SK-N-SH (cell line): ENCODE measurements around the gene FLRT1. TPM values are rescaled to one million over a fixed set of nuclear protein-coding genes. Genes with fewer than 3 reads are reported as not detected.

ENCODE experiments used
- CTCF ChIA-PET: fragments of 300-600, 350-600 bp; formaldehyde crosslinking; extraction: SDS; loops from one replicate; lab custom pipeline; 2021; lab: Yijun Ruan, JAX
- POLR2A ChIA-PET: fragments of 350-600 bp; sonication (Branson Sonifier 250); formaldehyde crosslinking; extraction: SDS; loops from one replicate; lab custom pipeline; 2020; ENCODE audit warnings: antibody characterized with exemption, inconsistent platforms; lab: Yijun Ruan, JAX
- DNase-seq: peaks from one replicate; pipeline ENCODE4 v3.0.0; 2012
- H2AFZ ChIP-seq: fragments of 200-600 bp; sonication (generic); 2 replicates; pipeline ENCODE4 v1.8.1; 2016; ENCODE audit warnings: antibody characterized with exemption, mild to moderate bottlenecking, low read depth
- H3F3A ChIP-seq: fragments of 200-600 bp; sonication (generic); replicated peaks from 2 replicates; pipeline ENCODE3; 2016; ENCODE audit warnings: antibody characterized with exemption, mild to moderate bottlenecking; ENCODE audit not compliant: insufficient read depth
- H3K27ac ChIP-seq, 2 experiments: fragments of 200-500 bp in 1 of 2; fragments of 200-600 bp in 1 of 2; sonication (Bioruptor generic) in 1 of 2; sonication (generic), shearing (Covaris generic) in 1 of 2; 2 replicates each; pipeline versions ENCODE4 v1.5.1 to v1.6.1; 2014 to 2016; ENCODE audit warnings: low read depth in 2 of 2, inconsistent platforms in 1 of 2, low read length in 1 of 2, mild to moderate bottlenecking in 1 of 2, mixed read lengths in 1 of 2
- H3K27me3 ChIP-seq: fragments of 200-600 bp; sonication (generic), shearing (Covaris generic); 2 replicates; pipeline ENCODE4 v1.6.1; 2016; ENCODE audit warnings: mixed run types; ENCODE audit not compliant: insufficient read depth
- H3K36me3 ChIP-seq, 2 experiments: fragments of 200-500 bp in 1 of 2; fragments of 200-600 bp in 1 of 2; sonication (Bioruptor generic) in 1 of 2; sonication (generic) in 1 of 2; replicated peaks in 1 of 2; 2 replicates each; pipeline versions ENCODE3 to v1.5.1; 2014 to 2016; ENCODE audit warnings: low read length in 1 of 2, mild to moderate bottlenecking in 1 of 2; ENCODE audit not compliant: insufficient read depth in 2 of 2, control insufficient read depth in 1 of 2
- H3K4me1 ChIP-seq, 2 experiments: fragments of 200-500 bp in 1 of 2; fragments of 200-600 bp in 1 of 2; sonication (Bioruptor generic) in 1 of 2; sonication (generic), shearing (Covaris generic) in 1 of 2; 2 replicates each; pipeline versions ENCODE4 v1.5.1 to v1.6.1; 2014 to 2016; ENCODE audit warnings: low read depth in 1 of 2, low read length in 1 of 2, mixed run types in 1 of 2; ENCODE audit not compliant: insufficient read depth in 2 of 2, control insufficient read depth in 1 of 2
- H3K4me2 ChIP-seq: fragments of 200-600 bp; sonication (generic), shearing (Covaris generic); 2 replicates; pipeline ENCODE4 v1.6.1; 2017; ENCODE audit warnings: mixed run types
- H3K4me3 ChIP-seq, 2 experiments: fragments of 200-500 bp in 1 of 2; fragments of 200-600 bp in 1 of 2; sonication (Bioruptor generic) in 1 of 2; sonication (generic), shearing (Covaris generic) in 1 of 2; 2 replicates each; pipeline versions ENCODE4 v1.5.1 to v1.8.1; 2014 to 2016; ENCODE audit warnings: low read depth in 2 of 2, inconsistent platforms in 1 of 2, low read length in 1 of 2, mild to moderate bottlenecking in 1 of 2, mixed read lengths in 1 of 2, moderate library complexity in 1 of 2
- H3K79me2 ChIP-seq: fragments of 200-600 bp; sonication (generic); 2 replicates; pipeline ENCODE4 v1.8.1; 2017; ENCODE audit warnings: mild to moderate bottlenecking; ENCODE audit not compliant: insufficient read depth
- H3K9ac ChIP-seq: fragments of 200-600 bp; sonication (generic); 2 replicates; pipeline ENCODE4 v1.6.1; 2017; ENCODE audit warnings: mixed run types
- H3K9me2 ChIP-seq: fragments of 200-600 bp; sonication (generic); 2 replicates; pipeline ENCODE4 v1.6.1; 2017; ENCODE audit warnings: mixed run types
- H3K9me3 ChIP-seq: fragments of 200-600 bp; sonication (generic); 2 replicates; pipeline ENCODE4 v1.6.1; 2017; ENCODE audit warnings: mixed run types, mild to moderate bottlenecking, moderate library complexity
- H4K20me1 ChIP-seq: fragments of 200-600 bp; sonication (generic); 2 replicates; pipeline ENCODE4 v1.6.1; 2017; ENCODE audit warnings: mild to moderate bottlenecking, mixed run types; ENCODE audit not compliant: insufficient read depth
- IRF3 ChIP-seq: fragments of 150-350 bp; IDR thresholded peaks from 2 replicates; pipeline ENCODE4 v1.6.1; 2016; ENCODE audit warnings: mild to moderate bottlenecking, low read depth, low read length
- TCF12 ChIP-seq: IDR thresholded peaks from 2 replicates; pipeline ENCODE4 v1.4.0; 2012
- ZBTB33 ChIP-seq: IDR thresholded peaks from 2 replicates; pipeline ENCODE4 v1.4.0; 2012; ENCODE audit warnings: low read depth, borderline replicate concordance
- WGBS: methylation state at CpG from one replicate; pipeline ENCODE4 v1.1.6; 2017; ENCODE audit warnings: low lambda C conversion rate; 5-methylcytosine and 5-hydroxymethylcytosine counted together
- polyA plus RNA-seq, 3 experiments: library from polyadenylated mRNA; depleted of rRNA; stranded (reverse); fragments of >200 nt; gene quantifications; 2 replicates each; pipeline ENCODE4 v1.2.3, GENCODE V29; 2012
- TF ChIP-seq, protein P1 (sequence below): IDR thresholded peaks from 2 replicates; pipeline ENCODE4 v1.6.1; 2012; ENCODE audit warnings: mild to moderate bottlenecking, low read depth, low read length, moderate library complexity

FLRT1 gene
- polyA plus RNA-seq, 1 of the 3 experiments (the other 2 are of a cell fraction) = 0.03 TPM

- peaks cover 17 to 25% of the 10 kb centered on the region in 2 experiments for H3K36me3 ChIP-seq
- WGBS = 27% methylated on average over 17 of the region's 25 CpGs
- peaks cover 6% of the 10 kb centered on the region for H3F3A ChIP-seq
- no peaks in the 10 kb centered on the region for H3K27me3 ChIP-seq
- H3K9me2 ChIP-seq = no peaks in the 10 kb centered on the region
- H2AFZ ChIP-seq = no peak overlapping the region
- POLR2A ChIA-PET = interaction anchor here (1.2 kb wide), 1 partner anchor 148 kb away, joined by 5 read pairs; the partner anchor contains the start of gene MARK2
- TF ChIP-seq ZBTB33 = no peak
- TF ChIP-seq TCF12 = no peak
- TF ChIP-seq, all 33 proteins: peak for 0
- peaks cover 66% of the 10 kb centered on the region for H3K79me2 ChIP-seq
- peak overlapping the region; percentile 93 for H3K4me2 ChIP-seq
- no peaks in the 10 kb centered on the region for H3K9me3 ChIP-seq
- H3K27ac ChIP-seq = peak overlapping the region; percentile 81 to 93; a peak in 3 of 4 replicates
- DNase-seq = no peak
- CTCF ChIA-PET = interaction anchor here (1.2 to 2.6 kb wide), 2 partner anchors 41 to 162 kb away, joined by 4 to 9 read pairs; no protein-coding TSS in a partner anchor
- peak overlapping the region; percentile 79 to 93 for H3K4me3 ChIP-seq
- H3K9ac ChIP-seq = peak overlapping the region; percentile 92
- H3K4me1 ChIP-seq = peaks cover 7 to 17% of the 10 kb centered on the region in 2 experiments
- H4K20me1 ChIP-seq = peaks cover 16% of the 10 kb centered on the region
Measured at GRCh38 chr11:63986932-63987513, 48.7 kb upstream of the FLRT1 start.

DNA sequence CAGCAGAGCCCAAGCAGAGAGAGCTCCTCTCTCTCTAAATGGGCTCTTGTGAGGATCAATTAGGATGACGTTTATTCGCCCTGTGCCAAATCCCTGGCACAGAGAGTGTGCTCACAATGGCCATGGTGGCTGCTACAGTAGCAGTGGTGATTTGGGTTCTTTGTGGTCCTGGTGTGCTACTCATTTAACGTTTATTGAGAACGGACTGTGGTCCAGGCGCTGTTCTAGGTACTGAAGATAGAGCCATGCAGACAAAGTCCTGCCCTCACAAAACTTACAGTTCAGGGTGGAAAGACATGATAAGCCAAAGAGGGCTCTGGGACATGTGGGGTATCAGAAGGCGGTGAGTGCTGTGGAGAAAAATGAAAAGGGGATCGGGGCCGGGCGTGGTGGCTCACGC is 44.2 kb upstream of the FLRT1 start:
- peaks cover 58% of the 10 kb centered on the region for H3K79me2 ChIP-seq
- POLR2A ChIA-PET = interaction anchor here (1.1 kb wide), 1 partner anchor 9 kb away, joined by 3 read pairs; no protein-coding TSS in a partner anchor
- CTCF ChIA-PET = interaction anchor here (1.0 to 2.1 kb wide), 3 partner anchors 46 to 161 kb away, joined by 4 to 9 read pairs (median 4); no protein-coding TSS in a partner anchor

More for the DNA sequence above, 44.2 kb upstream of the FLRT1 start:
- Histone ChIP-seq H3K36me3 (peaks cover 25% of the 10 kb centered on the region in 2 experiments), H3K4me2 (no peak overlapping the region), H3K4me3 (no peak overlapping the region), H3K27me3 (no peaks in the 10 kb centered on the region), H3K4me1 (peaks cover 7 to 10% of the 10 kb centered on the region in 2 experiments; a peak in 3 of 4 replicates), H3F3A (no peaks in the 10 kb centered on the region), H2AFZ (no peak overlapping the region), H3K9me2 (no peaks in the 10 kb centered on the region), H3K9me3 (no peaks in the 10 kb centered on the region), H3K9ac (no peak overlapping the region), H4K20me1 (peaks cover 31% of the 10 kb centered on the region), H3K27ac (no peak overlapping the region; a peak in 1 of 4 replicates)
- 96% methylated on average over 10 of the region's 10 CpGs for WGBS
- DNase-seq = no peak
- no peak for TF ChIP-seq IRF3
- TF ChIP-seq, protein P1, sequence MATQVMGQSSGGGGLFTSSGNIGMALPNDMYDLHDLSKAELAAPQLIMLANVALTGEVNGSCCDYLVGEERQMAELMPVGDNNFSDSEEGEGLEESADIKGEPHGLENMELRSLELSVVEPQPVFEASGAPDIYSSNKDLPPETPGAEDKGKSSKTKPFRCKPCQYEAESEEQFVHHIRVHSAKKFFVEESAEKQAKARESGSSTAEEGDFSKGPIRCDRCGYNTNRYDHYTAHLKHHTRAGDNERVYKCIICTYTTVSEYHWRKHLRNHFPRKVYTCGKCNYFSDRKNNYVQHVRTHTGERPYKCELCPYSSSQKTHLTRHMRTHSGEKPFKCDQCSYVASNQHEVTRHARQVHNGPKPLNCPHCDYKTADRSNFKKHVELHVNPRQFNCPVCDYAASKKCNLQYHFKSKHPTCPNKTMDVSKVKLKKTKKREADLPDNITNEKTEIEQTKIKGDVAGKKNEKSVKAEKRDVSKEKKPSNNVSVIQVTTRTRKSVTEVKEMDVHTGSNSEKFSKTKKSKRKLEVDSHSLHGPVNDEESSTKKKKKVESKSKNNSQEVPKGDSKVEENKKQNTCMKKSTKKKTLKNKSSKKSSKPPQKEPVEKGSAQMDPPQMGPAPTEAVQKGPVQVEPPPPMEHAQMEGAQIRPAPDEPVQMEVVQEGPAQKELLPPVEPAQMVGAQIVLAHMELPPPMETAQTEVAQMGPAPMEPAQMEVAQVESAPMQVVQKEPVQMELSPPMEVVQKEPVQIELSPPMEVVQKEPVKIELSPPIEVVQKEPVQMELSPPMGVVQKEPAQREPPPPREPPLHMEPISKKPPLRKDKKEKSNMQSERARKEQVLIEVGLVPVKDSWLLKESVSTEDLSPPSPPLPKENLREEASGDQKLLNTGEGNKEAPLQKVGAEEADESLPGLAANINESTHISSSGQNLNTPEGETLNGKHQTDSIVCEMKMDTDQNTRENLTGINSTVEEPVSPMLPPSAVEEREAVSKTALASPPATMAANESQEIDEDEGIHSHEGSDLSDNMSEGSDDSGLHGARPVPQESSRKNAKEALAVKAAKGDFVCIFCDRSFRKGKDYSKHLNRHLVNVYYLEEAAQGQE = peak; percentile 62; the same call in 1 of the 2 replicates
